K562 (cell line): ENCODE results near the gene PLIN5. TPM values are rescaled to one million over a fixed set of nuclear protein-coding genes. Genes with fewer than 3 reads are reported as not detected.

ENCODE experiments used
- ATAC-seq: fragments of 200-7000 bp; cut with Tn5 transposase; 3 replicates; pipeline ENCODE4 v1.9.1; 2020; ENCODE audit warnings: moderate library complexity
- BruUV-seq: library from RNA; stranded (reverse); fragments of 400-500 nt; replicated peaks from 2 replicates; lab custom pipeline; 2021; lab: Mats Ljungman, UMichigan
- CTCF ChIA-PET: fragments of 300-600 bp; formaldehyde crosslinking; extraction: SDS; loops from one replicate; lab custom pipeline; 2021; ENCODE audit warnings: low intra/inter-chr PET ratio; lab: Yijun Ruan, JAX
- POLR2A ChIA-PET: fragments of 300-600, 350-650 bp; sonication (Branson Sonifier 250); formaldehyde crosslinking; extraction: SDS; loops from one replicate; lab custom pipeline; 2021; ENCODE audit warnings: antibody characterized with exemption, inconsistent platforms; lab: Yijun Ruan, JAX
- DNase-seq, 4 experiments: peaks; one replicate each; pipeline versions ENCODE4 v3.0.0 to v3.0.0-alpha.2; 2011 to 2018; ENCODE audit warnings: low spot score in 3 of 4, mixed read lengths in 3 of 4; ENCODE audit errors: extremely low read depth in 1 of 4
- FAIRE-seq: peaks from 2 replicates; lab custom pipeline; 2011; peaks lifted over from hg19 to GRCh38; lab: Jason Lieb, UNC
- H2AFZ ChIP-seq: 2 replicates; pipeline ENCODE4 v1.6.0; 2011; ENCODE audit warnings: low read depth, low read length, control low read depth, inconsistent platforms
- H3K27ac ChIP-seq: fragments of 200-600 bp; 3 replicates; pipeline ENCODE4 v1.8.0; 2011; ENCODE audit warnings: low read depth, mild to moderate bottlenecking, control low read depth, inconsistent platforms, low read length, moderate library complexity, mixed read lengths; ENCODE audit errors: extremely low read depth
- H3K27me3 ChIP-seq, 2 experiments: fragments of 300-600 bp in 1 of 2; 2 replicates in 1 of 2; 3 replicates in 1 of 2; pipeline versions ENCODE4 v1.6.0 to v1.8.0; 2011; ENCODE audit warnings: inconsistent platforms in 2 of 2, low read length in 2 of 2, mild to moderate bottlenecking in 1 of 2, mixed read lengths in 1 of 2, moderate library complexity in 1 of 2; ENCODE audit not compliant: control insufficient read depth in 2 of 2, insufficient read depth in 2 of 2
- H3K36me3 ChIP-seq: fragments of 300-600 bp; 3 replicates; pipeline ENCODE4 v1.8.0; 2011; ENCODE audit warnings: mild to moderate bottlenecking, low read length, inconsistent platforms; ENCODE audit not compliant: control insufficient read depth, insufficient read depth
- H3K4me1 ChIP-seq, 2 experiments: fragments of 200-600 bp in 1 of 2; replicated peaks in 1 of 2; 2 replicates in 1 of 2; 3 replicates in 1 of 2; pipeline versions ENCODE4 v1.5.1 to v1.8.0; 2011; ENCODE audit warnings: inconsistent platforms in 2 of 2, low read length in 2 of 2, mild to moderate bottlenecking in 1 of 2, mixed read lengths in 1 of 2, moderate library complexity in 1 of 2; ENCODE audit not compliant: control insufficient read depth in 2 of 2, insufficient read depth in 2 of 2
- H3K4me2 ChIP-seq: 2 replicates; pipeline ENCODE4 v1.6.1; 2011; ENCODE audit warnings: low read length, control low read depth, inconsistent platforms, mixed read lengths; ENCODE audit not compliant: insufficient read depth
- H3K4me3 ChIP-seq: fragments of 200-600 bp; sonication (generic), shearing (Covaris generic); 2 replicates; pipeline ENCODE4 v1.5.1; 2016; ENCODE audit warnings: control low read depth, inconsistent platforms
- H3K79me2 ChIP-seq: fragments of 200-600 bp; 3 replicates; pipeline ENCODE4 v1.8.0; 2011; ENCODE audit warnings: low read length, inconsistent platforms; ENCODE audit not compliant: control insufficient read depth, insufficient read depth
- H3K9ac ChIP-seq, 2 experiments: 2 replicates each; pipeline versions ENCODE4 v1.6.0 to v1.6.1; 2011; ENCODE audit warnings: low read depth in 2 of 2, low read length in 2 of 2, control low read depth in 1 of 2, inconsistent platforms in 1 of 2, mild to moderate bottlenecking in 1 of 2, mixed read lengths in 1 of 2; ENCODE audit not compliant: insufficient read depth in 1 of 2
- H3K9me1 ChIP-seq: one replicate; pipeline ENCODE4 v1.6.0; 2011; ENCODE audit warnings: inconsistent platforms, mild to moderate bottlenecking, low read length, moderate library complexity; ENCODE audit not compliant: control insufficient read depth, insufficient read depth
- H3K9me3 ChIP-seq: replicated peaks from 2 replicates; pipeline ENCODE4 v1.5.1; 2011; ENCODE audit warnings: low read depth, low read length, inconsistent platforms; ENCODE audit not compliant: control insufficient read depth, insufficient read depth
- H4K20me1 ChIP-seq: replicated peaks from 2 replicates; pipeline ENCODE4 v1.6.1; 2011; ENCODE audit warnings: low read length, inconsistent platforms, mixed read lengths; ENCODE audit not compliant: control insufficient read depth, insufficient read depth
- BCOR ChIP-seq: fragments of 450-650 bp; IDR thresholded peaks from 2 replicates; pipeline ENCODE4 v1.6.1; 2016
- CBX2 ChIP-seq: fragments of 200-600 bp; sonication (generic); IDR thresholded peaks from one replicate; pipeline ENCODE4 v1.6.1; 2012; ENCODE audit warnings: mild to moderate bottlenecking, low read length, inconsistent platforms; ENCODE audit not compliant: insufficient read depth, poor library complexity, severe bottlenecking
- CBX3 ChIP-seq, 2 experiments: IDR thresholded peaks; 1 replicate in 1 of 2; 2 replicates in 1 of 2; pipeline ENCODE4 v1.6.1; 2012; ENCODE audit warnings: inconsistent platforms in 2 of 2, low read length in 2 of 2, borderline replicate concordance in 1 of 2, control low read depth in 1 of 2
- CHD4 ChIP-seq: fragments of 200-600 bp; sonication (generic); IDR thresholded peaks from 3 replicates; pipeline ENCODE4 v1.6.1; 2012; ENCODE audit warnings: low read depth, mild to moderate bottlenecking, mixed read lengths, low read length, inconsistent platforms; ENCODE audit not compliant: insufficient read depth, insufficient replicate concordance, poor library complexity, severe bottlenecking
- HNRNPL ChIP-seq: fragments of 200-400 bp; formaldehyde crosslinking; IDR thresholded peaks from 2 replicates; pipeline ENCODE4 v1.6.1; 2017; ENCODE audit warnings: low read depth, mild to moderate bottlenecking, low read length
- IRF1 ChIP-seq: sonication (generic); formaldehyde crosslinking; IDR thresholded peaks from 2 replicates; pipeline ENCODE4 v1.8.0; 2022; ENCODE audit warnings: missing genetic modification reagents, mild to moderate bottlenecking, borderline replicate concordance
- NEUROD1 ChIP-seq: fragments of 150-350 bp; IDR thresholded peaks from 2 replicates; pipeline ENCODE4 v1.6.1; 2014; ENCODE audit warnings: borderline replicate concordance, low read length, low read depth; ENCODE audit not compliant: partially characterized antibody
- SAFB2 ChIP-seq: fragments of 200-400 bp; formaldehyde crosslinking; IDR thresholded peaks from 2 replicates; pipeline ENCODE4 v1.6.1; 2018; ENCODE audit warnings: borderline replicate concordance, low read length, low read depth, moderate library complexity; ENCODE audit not compliant: severe bottlenecking
- TOE1 ChIP-seq, 2 experiments: fragments of 450-650 bp in 1 of 2; sonication (generic) in 1 of 2; formaldehyde crosslinking in 1 of 2; IDR thresholded peaks; 2 replicates each; pipeline versions ENCODE4 v1.7.1 to v1.8.0; 2016 to 2022; ENCODE audit warnings: borderline replicate concordance in 2 of 2, mild to moderate bottlenecking in 2 of 2, antibody characterized with exemption in 1 of 2, inconsistent platforms in 1 of 2, low read depth in 1 of 2, missing genetic modification reagents in 1 of 2, moderate library complexity in 1 of 2
- VEZF1 ChIP-seq: fragments of 200-800 bp; sonication (Bioruptor generic); IDR thresholded peaks from 2 replicates; pipeline ENCODE4 v1.6.1; 2017; ENCODE audit warnings: missing genetic modification characterization, missing compliant biosample characterization
- YY1 ChIP-seq, 3 experiments: IDR thresholded peaks; 2 replicates each; pipeline ENCODE4 v1.6.1; 2011; ENCODE audit warnings: low read length in 2 of 3, mild to moderate bottlenecking in 2 of 3, moderate library complexity in 2 of 3, borderline replicate concordance in 1 of 3, control low read depth in 1 of 3, low read depth in 1 of 3; ENCODE audit not compliant: insufficient read depth in 3 of 3, insufficient replicate concordance in 2 of 3, control insufficient read depth in 1 of 3, insufficient read length in 1 of 3; ENCODE audit errors: extremely low read depth in 1 of 3
- ZC3H4 ChIP-seq: sonication (generic); formaldehyde crosslinking; IDR thresholded peaks from 2 replicates; pipeline ENCODE4 v1.9.0; 2021; ENCODE audit warnings: missing genetic modification reagents, borderline replicate concordance
- ZNF740 ChIP-seq, 3 experiments: fragments of 200-800 bp in 1 of 3; sonication (Bioruptor generic) in 1 of 3; sonication (generic) in 1 of 3; formaldehyde crosslinking in 1 of 3; IDR thresholded peaks; 2 replicates each; pipeline versions ENCODE4 v1.6.1 to v1.8.0; 2016 to 2022; ENCODE audit warnings: mild to moderate bottlenecking in 2 of 3, missing compliant biosample characterization in 2 of 3, missing genetic modification characterization in 2 of 3, missing genetic modification reagents in 1 of 3
- WGBS: fragments of 100-300 bp; shearing (Covaris generic); methylation state at CpG from one replicate; pipeline ENCODE4 v1.1.6; 2016; ENCODE audit warnings: low coverage, mixed read lengths; ENCODE audit not compliant: insufficient coverage; ENCODE audit errors: missing lambda C conversion rate; 5-methylcytosine and 5-hydroxymethylcytosine counted together
- in situ Hi-C: fragments of 300-500 bp; cut with MboI; formaldehyde crosslinking; loops from 4 replicates; pipeline ENCODE4 v1.15.0; 2018; ENCODE audit warnings: inconsistent platforms, mixed read lengths
- intact Hi-C: fragments of 100-400 bp; cut with micrococcal nuclease; formaldehyde crosslinking; loops from 2 replicates; pipeline ENCODE4 v1.14.2; 2022
- polyA plus RNA-seq, 8 experiments: library from polyadenylated mRNA; depleted of rRNA in 4 of 8; stranded (reverse) in 5 of 8; unstranded in 3 of 8; fragments of >200 nt; fragmentation: Nextera tagmentation in 2 of 8; fragmentation: Illumina TruSeq in 1 of 8; extraction: Ambion mirVana in 2 of 8; extraction: Trizol in 1 of 8; gene quantifications; 2 replicates each; pipeline versions ENCODE4 v1.2.1 to v1.2.3, GENCODE V29; 2011 to 2014; ENCODE audit warnings: inconsistent platforms in 1 of 8, missing spikeins in 1 of 8
- total RNA-seq, 7 experiments: library from RNA; depleted of rRNA in 6 of 7; stranded (reverse); fragments of >200 nt in 6 of 7; fragmentation: Illumina TruSeq in 2 of 7; extraction: Trizol in 2 of 7; gene quantifications; 2 replicates each; pipeline versions ENCODE4 v1.2.1 to v1.2.3, GENCODE V29; 2011 to 2021; ENCODE audit warnings: low replicate concordance in 1 of 7

The PLIN5 gene
- total and polyA plus RNA-seq, 9 of the 15 experiments (the other 6 are each of a cell fraction or from before 2014, with no cell fraction given), result 0.04 to 1.3 (median 0.50) TPM

- Histone ChIP-seq H3K27ac (no peak overlapping the region), H3K9me3 (no peaks in the 10 kb centered on the region), H3K27me3 (no peaks in the 10 kb centered on the region), H3K9ac (peak overlapping the region in 1 of 2 experiments; percentile 51; a peak in 1 of 4 replicates), H4K20me1 (peaks cover 4% of the 10 kb centered on the region), H2AFZ (no peak overlapping the region), H3K4me2 (peak overlapping the region; percentile 31), H3K79me2 (no peaks in the 10 kb centered on the region), H3K4me1 (peaks cover 13 to 53% of the 10 kb centered on the region in 2 experiments), H3K36me3 (no peaks in the 10 kb centered on the region), H3K9me1 (no peaks in the 10 kb centered on the region), H3K4me3 (peak overlapping the region; percentile 41; the same call in 1 of the 2 replicates)
- intact Hi-C loops, result no loop called here
- FAIRE-seq, result peak; percentile 51
- DNase-seq, result peak; percentile 76 to 94 (median 92)
- POLR2A ChIA-PET, result no interaction called here
- in situ Hi-C loops, result no loop called here
- CTCF ChIA-PET, result no interaction called here
- ATAC-seq, result peak; percentile 4; the same call in 1 of the 3 replicates
- no TSS peak for BruUV-seq
- 16% methylated on average over 15 of the region's 57 CpGs for WGBS
- TF ChIP-seq CBX3 (IDR thresholded peaks at IDR 0.05; ENCODE audit: borderline replicate concordance in 1 of 2, low read length in 2 of 2) (0 out of 3 replicates have a peak, but pooled peaks of 1 of the 2 experiments have one; percentile 39), IRF1 (CRISPR knock-in tag) (no peak), SAFB2 (no peak), NEUROD1 (peak; percentile 96), ZNF740 (CRISPR knock-in tag; IDR thresholded peaks at IDR 0.05) (peak; percentile 75), ZNF740 (tag; IDR thresholded peaks at IDR 0.05) (peak in 1 of 2 experiments; percentile 83; a peak in 2 of 4 replicates), VEZF1 (CRISPR knock-in tag) (peak; percentile 92), CHD4 (no peak), ZC3H4 (no peak), HNRNPL (0 out of 2 replicates have a peak, but pooled peaks have one; percentile 15), BCOR (peak; percentile 38; the same call in 1 of the 2 replicates), YY1 (IDR thresholded peaks at IDR 0.05; ENCODE audit: borderline replicate concordance in 1 of 3, control insufficient read depth in 1 of 3, extremely low read depth in 1 of 3, insufficient read depth in 3 of 3, insufficient read length in 1 of 3, insufficient replicate concordance in 2 of 3, low read depth in 1 of 3, low read length in 2 of 3) (peak in 1 of 3 experiments; percentile 25), TOE1 (IDR thresholded peaks at IDR 0.05; ENCODE audit: borderline replicate concordance) (peak; percentile 66; the same call in 1 of the 2 replicates), TOE1 (CRISPR knock-in tag; IDR thresholded peaks at IDR 0.05; ENCODE audit: borderline replicate concordance, low read depth) (no peak), CBX2 (no peak)
Measured at GRCh38 chr19:4581666-4582553, 46.9 kb upstream of the PLIN5 start.
